Measurements from ENCODE around the gene ABCD1. TPM values are rescaled to one million over a fixed set of nuclear protein-coding genes. Genes with fewer than 3 reads are reported as not detected.

The ABCD1 gene
- total and polyA plus RNA-seq, 10 of the 15 experiments (the other 5 are each of a cell fraction or from before 2014, with no cell fraction given): 0.13 to 6.5 (median 1.4) TPM

DNA sequence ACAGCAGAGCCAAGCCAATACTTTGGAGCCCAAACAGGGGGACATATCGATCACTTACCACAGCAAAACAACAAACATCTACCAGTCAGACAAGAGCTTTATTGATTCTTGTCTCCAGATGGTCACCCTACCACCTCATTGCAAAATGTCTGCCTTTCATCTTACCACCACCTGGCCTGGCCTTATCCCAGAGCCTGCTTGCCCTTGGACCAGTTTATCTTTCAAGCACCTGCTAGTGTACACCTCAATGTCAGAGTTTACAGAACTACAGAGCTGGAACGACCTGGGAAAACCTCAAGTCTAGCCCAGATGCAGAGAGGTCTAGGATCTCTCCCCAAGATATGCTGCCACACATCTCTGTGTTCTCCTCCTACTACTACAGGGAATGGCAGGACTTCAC is 5.0 kb upstream of the ABCD1 start:
- FAIRE-seq: no peak
- WGBS (ENCODE audit: insufficient coverage, insufficient replicate concordance, low lambda C conversion rate, missing lambda C conversion rate): 61% methylated on average over 2 of the region's 2 CpGs
- ChIA-PET SMC1A (ENCODE audit: uncharacterized antibody, unreplicated experiment) (no interaction called here), CTCF (interaction anchor here (1.4 kb wide), 1 partner anchor 12 kb away, joined by 3 read pairs; no protein-coding TSS in a partner anchor), RAD21 (ENCODE audit: unreplicated experiment) (no interaction called here), POLR2A (no interaction called here)
- Histone ChIP-seq H3K9me3 (replicated peaks; ENCODE audit: control insufficient read depth, insufficient read depth, low read length) (no peaks in the 10 kb centered on the region), H2AFZ (ENCODE audit: control insufficient read depth, low read depth, low read length) (no peak overlapping the region), H3K36me3 (ENCODE audit: control insufficient read depth in 2 of 2, insufficient read depth in 2 of 2, low read length in 1 of 2) (peaks cover 6 to 13% of the 10 kb centered on the region in 2 experiments), H3K4me2 (ENCODE audit: control insufficient read depth, insufficient read depth) (no peak overlapping the region), H3K4me3 (no peak overlapping the region), H3K9ac (ENCODE audit: control insufficient read depth, insufficient read depth, low read length) (no peak overlapping the region), H3K27ac (ENCODE audit: control insufficient read depth, insufficient read depth) (no peak overlapping the region), H3K27me3 (replicated peaks in 1 of 2; ENCODE audit: control insufficient read depth in 2 of 2, insufficient read depth in 2 of 2, low read length in 1 of 2) (no peaks in the 10 kb centered on the region), H3K79me2 (ENCODE audit: control insufficient read depth, insufficient read depth, low read length) (peaks cover 17% of the 10 kb centered on the region), H3K4me1 (ENCODE audit: control insufficient read depth, insufficient read depth, low read length) (no peaks in the 10 kb centered on the region), H4K20me1 (ENCODE audit: control insufficient read depth, insufficient read depth) (no peaks in the 10 kb centered on the region)
- ATAC-seq: no peak
- intact Hi-C loops (cut with micrococcal nuclease; ENCODE audit: unreplicated experiment): loop anchor here (5.0 kb wide), 1 partner anchor 208 kb away; the partner anchor contains the start of gene ARHGAP4
- BruUV-seq (replicated peaks): no TSS peak
- TF ChIP-seq, protein P1, sequence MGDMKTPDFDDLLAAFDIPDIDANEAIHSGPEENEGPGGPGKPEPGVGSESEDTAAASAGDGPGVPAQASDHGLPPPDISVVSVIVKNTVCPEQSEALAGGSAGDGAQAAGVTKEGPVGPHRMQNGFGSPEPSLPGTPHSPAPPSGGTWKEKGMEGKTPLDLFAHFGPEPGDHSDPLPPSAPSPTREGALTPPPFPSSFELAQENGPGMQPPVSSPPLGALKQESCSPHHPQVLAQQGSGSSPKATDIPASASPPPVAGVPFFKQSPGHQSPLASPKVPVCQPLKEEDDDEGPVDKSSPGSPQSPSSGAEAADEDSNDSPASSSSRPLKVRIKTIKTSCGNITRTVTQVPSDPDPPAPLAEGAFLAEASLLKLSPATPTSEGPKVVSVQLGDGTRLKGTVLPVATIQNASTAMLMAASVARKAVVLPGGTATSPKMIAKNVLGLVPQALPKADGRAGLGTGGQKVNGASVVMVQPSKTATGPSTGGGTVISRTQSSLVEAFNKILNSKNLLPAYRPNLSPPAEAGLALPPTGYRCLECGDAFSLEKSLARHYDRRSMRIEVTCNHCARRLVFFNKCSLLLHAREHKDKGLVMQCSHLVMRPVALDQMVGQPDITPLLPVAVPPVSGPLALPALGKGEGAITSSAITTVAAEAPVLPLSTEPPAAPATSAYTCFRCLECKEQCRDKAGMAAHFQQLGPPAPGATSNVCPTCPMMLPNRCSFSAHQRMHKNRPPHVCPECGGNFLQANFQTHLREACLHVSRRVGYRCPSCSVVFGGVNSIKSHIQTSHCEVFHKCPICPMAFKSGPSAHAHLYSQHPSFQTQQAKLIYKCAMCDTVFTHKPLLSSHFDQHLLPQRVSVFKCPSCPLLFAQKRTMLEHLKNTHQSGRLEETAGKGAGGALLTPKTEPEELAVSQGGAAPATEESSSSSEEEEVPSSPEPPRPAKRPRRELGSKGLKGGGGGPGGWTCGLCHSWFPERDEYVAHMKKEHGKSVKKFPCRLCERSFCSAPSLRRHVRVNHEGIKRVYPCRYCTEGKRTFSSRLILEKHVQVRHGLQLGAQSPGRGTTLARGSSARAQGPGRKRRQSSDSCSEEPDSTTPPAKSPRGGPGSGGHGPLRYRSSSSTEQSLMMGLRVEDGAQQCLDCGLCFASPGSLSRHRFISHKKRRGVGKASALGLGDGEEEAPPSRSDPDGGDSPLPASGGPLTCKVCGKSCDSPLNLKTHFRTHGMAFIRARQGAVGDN (IDR thresholded peaks at IDR 0.05): no peak
- TF ChIP-seq, protein P2, sequence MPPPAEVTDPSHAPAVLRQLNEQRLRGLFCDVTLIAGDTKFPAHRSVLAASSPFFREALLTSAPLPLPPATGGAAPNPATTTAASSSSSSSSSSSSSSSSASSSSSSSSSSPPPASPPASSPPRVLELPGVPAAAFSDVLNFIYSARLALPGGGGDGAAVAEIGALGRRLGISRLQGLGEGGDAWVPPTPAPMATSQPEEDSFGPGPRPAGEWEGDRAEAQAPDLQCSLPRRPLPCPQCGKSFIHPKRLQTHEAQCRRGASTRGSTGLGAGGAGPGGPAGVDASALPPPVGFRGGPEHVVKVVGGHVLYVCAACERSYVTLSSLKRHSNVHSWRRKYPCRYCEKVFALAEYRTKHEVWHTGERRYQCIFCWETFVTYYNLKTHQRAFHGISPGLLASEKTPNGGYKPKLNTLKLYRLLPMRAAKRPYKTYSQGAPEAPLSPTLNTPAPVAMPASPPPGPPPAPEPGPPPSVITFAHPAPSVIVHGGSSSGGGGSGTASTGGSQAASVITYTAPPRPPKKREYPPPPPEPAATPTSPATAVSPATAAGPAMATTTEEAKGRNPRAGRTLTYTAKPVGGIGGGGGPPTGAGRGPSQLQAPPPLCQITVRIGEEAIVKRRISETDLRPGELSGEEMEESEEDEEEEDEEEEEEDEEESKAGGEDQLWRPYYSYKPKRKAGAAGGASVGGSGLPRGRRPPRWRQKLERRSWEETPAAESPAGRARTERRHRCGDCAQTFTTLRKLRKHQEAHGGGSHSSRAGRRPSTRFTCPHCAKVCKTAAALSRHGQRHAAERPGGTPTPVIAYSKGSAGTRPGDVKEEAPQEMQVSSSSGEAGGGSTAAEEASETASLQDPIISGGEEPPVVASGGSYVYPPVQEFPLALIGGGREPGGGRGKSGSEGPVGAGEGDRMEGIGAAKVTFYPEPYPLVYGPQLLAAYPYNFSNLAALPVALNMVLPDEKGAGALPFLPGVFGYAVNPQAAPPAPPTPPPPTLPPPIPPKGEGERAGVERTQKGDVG (CRISPR knock-in tag; IDR thresholded peaks at IDR 0.05): no peak
- TF ChIP-seq NR2C1 (IDR thresholded peaks at IDR 0.05) (no peak), MYB (IDR thresholded peaks at IDR 0.05; ENCODE audit: borderline replicate concordance, low read depth, low read length) (no peak), POLR2AphosphoS2 (IDR thresholded peaks at IDR 0.05; ENCODE audit: low read depth, low read length) (no peak)
- TF ChIP-seq, protein P3, sequence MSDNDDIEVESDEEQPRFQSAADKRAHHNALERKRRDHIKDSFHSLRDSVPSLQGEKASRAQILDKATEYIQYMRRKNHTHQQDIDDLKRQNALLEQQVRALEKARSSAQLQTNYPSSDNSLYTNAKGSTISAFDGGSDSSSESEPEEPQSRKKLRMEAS (IDR thresholded peaks at IDR 0.05; ENCODE audit: low read depth, low read length): no peak
- in situ Hi-C loops (cut with MboI): loop anchor here (10.0 kb wide), 1 partner anchor 115 kb away; no protein-coding TSS in a partner anchor
- DNase-seq (ENCODE audit: low read depth, low spot score): no peak
